GM21390 (cell line): ENCODE data around the gene AHSA1.

ENCODE experiments used
- ATAC-seq: cut with Tn5 transposase; IDR thresholded peaks from one replicate; pipeline ENCODE4 v1.9.1; 2021; ENCODE audit not compliant: unreplicated experiment

Gene AHSA1

DNA sequence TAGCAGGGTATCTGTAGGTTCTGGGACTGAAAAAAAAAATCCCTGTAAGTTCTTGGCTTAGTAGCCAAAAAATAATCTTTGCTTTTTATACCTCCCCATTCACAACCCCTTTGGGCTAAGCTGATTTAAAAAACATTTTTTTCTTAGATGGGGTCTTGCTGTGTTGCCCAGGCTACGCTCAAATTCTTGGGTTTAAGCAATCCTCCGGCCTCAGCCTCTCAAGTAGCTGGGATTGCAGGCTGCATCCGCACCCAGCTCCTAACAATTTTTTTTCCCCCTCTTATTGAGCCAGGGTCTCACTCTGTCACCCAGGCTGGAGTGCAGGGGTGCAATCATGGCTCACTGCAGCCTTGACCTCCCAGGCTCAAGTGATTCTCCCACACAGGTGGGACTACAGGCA lies 49.9 kb downstream of the AHSA1 start:
- ATAC-seq, result no peak

GRCh38 chr14:77508249-77508648 lies 50.4 kb downstream of the AHSA1 start:
- ATAC-seq, result no peak

- no peak for ATAC-seq
Observed at GRCh38 chr14:77508876-77509275, 51.0 kb downstream of the AHSA1 start.

GRCh38 chr14:77509366-77509765 lies 51.5 kb downstream of the AHSA1 start:
- no peak for ATAC-seq

DNA sequence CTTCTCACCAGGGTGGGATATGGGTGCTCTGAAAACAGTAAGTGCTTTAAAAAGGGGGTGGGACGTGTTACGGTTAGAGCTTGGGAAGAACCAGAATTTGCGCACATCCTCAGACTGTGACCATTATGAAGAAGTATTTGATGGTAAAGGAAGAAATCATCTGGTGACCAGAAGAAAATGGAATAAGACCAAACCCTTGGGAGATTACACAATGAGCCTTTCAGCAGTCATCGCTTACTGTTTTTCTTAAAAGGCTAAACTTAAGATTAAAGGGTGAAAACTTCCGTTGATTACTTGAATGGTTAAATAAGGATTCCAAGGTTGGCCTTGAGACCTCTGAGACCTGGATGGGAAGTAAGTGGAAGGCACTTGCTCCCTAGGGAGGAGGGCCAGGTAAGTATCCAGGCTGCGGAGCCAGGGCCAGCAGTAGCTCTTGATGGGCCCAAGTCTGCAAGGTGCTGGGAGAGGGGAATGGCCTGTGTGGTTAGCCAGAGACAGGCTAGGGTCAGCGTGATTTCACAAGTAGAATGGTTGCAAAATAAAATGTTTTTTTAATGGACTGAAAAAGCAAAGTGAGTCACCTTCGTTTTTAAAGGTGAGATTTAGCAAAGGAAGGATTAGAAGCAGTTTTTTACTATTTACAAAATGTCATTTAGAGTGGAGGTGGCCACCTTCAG lies 53.7 kb downstream of the AHSA1 start:
- no peak for ATAC-seq

DNA sequence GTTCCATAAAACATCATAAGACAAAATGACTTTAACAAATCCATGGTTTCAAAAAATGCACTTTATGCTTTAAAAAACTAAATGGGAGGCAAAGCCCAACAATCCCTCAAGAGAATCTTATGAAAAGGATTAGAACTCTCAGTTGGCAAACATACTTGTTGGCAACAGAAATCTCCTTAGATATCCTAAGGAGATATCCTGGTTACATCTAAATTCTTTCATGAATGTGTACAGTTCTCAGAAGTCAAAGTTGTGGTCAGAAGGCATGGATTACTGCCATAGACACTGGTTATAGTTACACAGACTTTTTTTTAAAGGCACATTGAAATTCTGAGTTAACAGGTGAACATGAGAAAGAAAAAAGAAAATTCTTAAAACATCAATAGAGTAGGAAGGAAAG lies 58.2 kb downstream of the AHSA1 start:
- ATAC-seq, result no peak
